ENCODE results near the gene KYAT1. TPM values are rescaled to one million over a fixed set of nuclear protein-coding genes. Genes with fewer than 3 reads are reported as not detected.

The KYAT1 gene
- total RNA-seq, 4 donors from 2014 or later = 4.0 to 9.4 (median 5.7) TPM

GRCh38 chr9:128917151-128917849 is 35.5 kb upstream of the KYAT1 start:
- no peak for DNase-seq
- Histone ChIP-seq H3K4me1 (peaks cover 69 to 96% (median 83%) of the 10 kb centered on the region in 3 donors), H3K36me3 (peaks cover 4 to 68% (median 7%) of the 10 kb centered on the region in 3 donors), H3K4me3 (no peak overlapping the region), H3K27ac (peak overlapping the region; percentile 82 to 93 (median 89)), H3K9me3 (no peaks in the 10 kb centered on the region), H3K27me3 (no peaks in the 10 kb centered on the region)
- 45 to 49% methylated on average over 6 to 16 of the region's 26 CpGs for WGBS, 2 donors
- TF ChIP-seq POLR2A (IDR thresholded peaks at IDR 0.05) (no peak), CTCF (IDR thresholded peaks at IDR 0.05) (no peak)
- intact Hi-C loops (cut with DNase I) = no loop called here

- Histone ChIP-seq H3K4me3 (peak overlapping the region in 1 of 4 donors; percentile 2), H3K27ac (peak overlapping the region; percentile 82 to 93 (median 92)), H3K4me1 (peaks cover 70 to 96% (median 83%) of the 10 kb centered on the region in 3 donors), H3K27me3 (no peaks in the 10 kb centered on the region), H3K36me3 (peaks cover 4 to 68% (median 7%) of the 10 kb centered on the region in 3 donors), H3K9me3 (no peaks in the 10 kb centered on the region)
- DNase-seq = no peak
- TF ChIP-seq CTCF (IDR thresholded peaks at IDR 0.05) (no peak), POLR2A (IDR thresholded peaks at IDR 0.05) (no peak)
- 50 to 74% methylated on average over 4 to 11 of the region's 11 CpGs for WGBS, 2 donors
- intact Hi-C loops (cut with DNase I) = no loop called here
Observed at GRCh38 chr9:128916745-128917144, 35.0 kb upstream of the KYAT1 start.

- H3K4me3 ChIP-seq = peak overlapping the region in 1 of 4 donors; percentile 2
- peaks cover 4 to 68% (median 11%) of the 10 kb centered on the region in 3 donors for H3K36me3 ChIP-seq
- peaks cover 70 to 96% (median 83%) of the 10 kb centered on the region in 3 donors for H3K4me1 ChIP-seq
- no peak for DNase-seq
- WGBS, 2 donors = 63 to 70% methylated on average over 1 to 7 of the region's 18 CpGs
- intact Hi-C loops (cut with DNase I) = no loop called here
- no peaks in the 10 kb centered on the region for H3K9me3 ChIP-seq
- H3K27me3 ChIP-seq = no peaks in the 10 kb centered on the region
- no peak for TF ChIP-seq CTCF (IDR thresholded peaks at IDR 0.05)
- no peak for TF ChIP-seq POLR2A (IDR thresholded peaks at IDR 0.05)
- H3K27ac ChIP-seq = peak overlapping the region; percentile 82 to 93 (median 92)
Observed at GRCh38 chr9:128916204-128916603, 34.5 kb upstream of the KYAT1 start.

GRCh38 chr9:128913995-128914772 is 32.4 kb upstream of the KYAT1 start:
- DNase-seq = no peak
- peaks cover 8 to 82% (median 28%) of the 10 kb centered on the region in 3 donors for H3K36me3 ChIP-seq
- TF ChIP-seq CTCF (IDR thresholded peaks at IDR 0.05) (no peak), POLR2A (IDR thresholded peaks at IDR 0.05) (no peak)
- H3K9me3 ChIP-seq = no peaks in the 10 kb centered on the region
- peaks cover 53 to 96% (median 79%) of the 10 kb centered on the region in 3 donors for H3K4me1 ChIP-seq
- intact Hi-C loops (cut with DNase I) = no loop called here
- no peaks in the 10 kb centered on the region for H3K27me3 ChIP-seq
- 67 to 73% methylated on average over 9 to 11 of the region's 23 CpGs for WGBS, 2 donors
- H3K27ac ChIP-seq = peak overlapping the region; percentile 74 to 93 (median 91)
- peak overlapping the region in 1 of 4 donors; percentile 35 for H3K4me3 ChIP-seq
